ENCODE data around the gene SPATA13. TPM values are rescaled to one million over a fixed set of nuclear protein-coding genes. Genes with fewer than 3 reads are reported as not detected.

The SPATA13 gene
- total and polyA plus RNA-seq, 2 donors from 2014 or later, result 12.3 to 69.2 TPM

DNA sequence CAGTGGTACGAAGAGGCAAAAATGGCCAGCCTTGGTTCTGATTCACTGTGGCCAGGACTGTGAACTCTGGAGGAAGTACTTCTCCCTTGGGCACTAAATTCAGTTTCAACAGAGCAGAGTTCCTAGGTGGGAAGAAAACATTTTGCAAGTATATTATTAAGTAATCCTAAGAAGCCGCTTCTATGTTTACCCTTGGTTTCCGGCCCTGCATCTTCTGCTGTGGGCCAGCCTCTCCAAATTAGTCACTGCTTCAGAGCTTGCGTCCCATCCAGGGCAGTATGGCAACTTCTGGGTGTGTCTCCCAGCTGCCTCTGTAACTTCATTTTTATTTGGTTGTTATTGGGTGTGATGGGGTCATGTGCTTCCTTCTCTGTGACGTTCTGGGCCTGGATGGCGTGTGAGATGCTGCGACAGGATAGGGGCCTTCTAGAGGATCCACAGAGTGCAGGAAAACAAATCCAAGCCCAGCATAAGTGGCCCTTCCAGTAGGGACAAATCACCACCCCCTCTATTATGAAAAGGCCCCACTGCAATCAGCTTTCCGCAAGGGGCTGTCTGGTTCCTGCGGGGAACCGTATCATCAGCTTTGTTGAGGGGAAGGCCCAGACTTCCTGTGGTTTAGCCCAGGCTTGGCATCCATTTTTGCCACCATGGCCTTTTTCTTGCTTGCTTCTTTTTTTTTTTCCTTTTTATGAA is 93.8 kb downstream of the SPATA13 start:
- Histone ChIP-seq H3K4me3 (ENCODE audit: low read length in 3 of 3) (no peak overlapping the region), H3K27me3 (ENCODE audit: control insufficient read depth, insufficient read depth, low read length) (no peaks in the 10 kb centered on the region), H3K36me3 (ENCODE audit: control insufficient read depth in 2 of 3, insufficient read depth in 3 of 3, low read length in 3 of 3) (peaks cover 0 to 25% (median 16%) of the 10 kb centered on the region in 3 donors), H3K4me1 (ENCODE audit: control insufficient read depth in 2 of 3, insufficient read depth in 2 of 3, low read depth in 1 of 3, low read length in 3 of 3) (no peaks in the 10 kb centered on the region), H3K9me3 (ENCODE audit: control insufficient read depth in 2 of 3, insufficient read depth in 1 of 3, low read length in 3 of 3) (no peaks in the 10 kb centered on the region), H3K9ac (ENCODE audit: low read length in 3 of 3) (no peak overlapping the region), H3K27ac (ENCODE audit: low read depth in 2 of 2, low read length in 2 of 2) (no peak overlapping the region)
- FAIRE-seq, result no peak
- TF ChIP-seq, protein P1, sequence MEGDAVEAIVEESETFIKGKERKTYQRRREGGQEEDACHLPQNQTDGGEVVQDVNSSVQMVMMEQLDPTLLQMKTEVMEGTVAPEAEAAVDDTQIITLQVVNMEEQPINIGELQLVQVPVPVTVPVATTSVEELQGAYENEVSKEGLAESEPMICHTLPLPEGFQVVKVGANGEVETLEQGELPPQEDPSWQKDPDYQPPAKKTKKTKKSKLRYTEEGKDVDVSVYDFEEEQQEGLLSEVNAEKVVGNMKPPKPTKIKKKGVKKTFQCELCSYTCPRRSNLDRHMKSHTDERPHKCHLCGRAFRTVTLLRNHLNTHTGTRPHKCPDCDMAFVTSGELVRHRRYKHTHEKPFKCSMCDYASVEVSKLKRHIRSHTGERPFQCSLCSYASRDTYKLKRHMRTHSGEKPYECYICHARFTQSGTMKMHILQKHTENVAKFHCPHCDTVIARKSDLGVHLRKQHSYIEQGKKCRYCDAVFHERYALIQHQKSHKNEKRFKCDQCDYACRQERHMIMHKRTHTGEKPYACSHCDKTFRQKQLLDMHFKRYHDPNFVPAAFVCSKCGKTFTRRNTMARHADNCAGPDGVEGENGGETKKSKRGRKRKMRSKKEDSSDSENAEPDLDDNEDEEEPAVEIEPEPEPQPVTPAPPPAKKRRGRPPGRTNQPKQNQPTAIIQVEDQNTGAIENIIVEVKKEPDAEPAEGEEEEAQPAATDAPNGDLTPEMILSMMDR (IDR thresholded peaks at IDR 0.05; ENCODE audit: borderline replicate concordance, extremely low read depth, insufficient read depth), result no peak
- intact Hi-C loops (cut with DNase I), result no loop called here
- DNase-seq, result no peak

DNA sequence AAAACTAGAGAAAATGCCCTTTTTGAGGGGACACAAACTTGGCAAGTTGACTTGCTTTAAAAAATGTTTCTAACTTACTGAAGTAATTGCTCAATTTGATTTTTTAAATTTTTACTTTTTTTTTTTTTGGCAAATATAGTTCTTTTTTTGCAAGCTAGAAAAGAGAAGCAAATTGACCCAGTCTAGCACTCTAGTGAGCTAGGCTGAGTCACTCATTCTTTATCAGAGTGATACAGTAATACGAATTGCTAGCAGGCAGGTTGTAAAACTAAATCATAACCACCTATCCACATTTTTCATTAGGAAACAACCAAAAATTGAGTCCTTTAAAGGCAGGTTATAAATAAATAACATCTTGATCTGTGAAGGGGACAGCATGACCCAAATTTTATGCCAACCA is 97.0 kb downstream of the SPATA13 start:
- DNase-seq, result no peak
- H3K27ac ChIP-seq (ENCODE audit: low read depth in 2 of 2, low read length in 2 of 2), result no peak overlapping the region
- FAIRE-seq, result no peak
- H3K4me3 ChIP-seq (ENCODE audit: low read length in 3 of 3), result no peak overlapping the region
- H3K9ac ChIP-seq (ENCODE audit: low read length in 3 of 3), result no peak overlapping the region
- intact Hi-C loops (cut with DNase I), result no loop called here
- no peaks in the 10 kb centered on the region for H3K27me3 ChIP-seq (ENCODE audit: control insufficient read depth, insufficient read depth, low read length)
- H3K36me3 ChIP-seq (ENCODE audit: control insufficient read depth in 2 of 3, insufficient read depth in 3 of 3, low read length in 3 of 3), result peaks cover 0 to 14% (median 4%) of the 10 kb centered on the region in 3 donors
- TF ChIP-seq, protein P1 (IDR thresholded peaks at IDR 0.05; ENCODE audit: borderline replicate concordance, extremely low read depth, insufficient read depth), result no peak
- H3K4me1 ChIP-seq (ENCODE audit: control insufficient read depth in 2 of 3, insufficient read depth in 2 of 3, low read depth in 1 of 3, low read length in 3 of 3), result peaks cover 3 to 8% (median 4%) of the 10 kb centered on the region in 3 donors
- no peaks in the 10 kb centered on the region for H3K9me3 ChIP-seq (ENCODE audit: control insufficient read depth in 2 of 3, insufficient read depth in 1 of 3, low read length in 3 of 3)

GRCh38 chr13:24261566-24261965 is 101.0 kb downstream of the SPATA13 start:
- peaks cover 3 to 25% (median 22%) of the 10 kb centered on the region in 3 donors for H3K4me1 ChIP-seq (ENCODE audit: control insufficient read depth in 2 of 3, insufficient read depth in 2 of 3, low read depth in 1 of 3, low read length in 3 of 3)
- TF ChIP-seq, protein P1 (IDR thresholded peaks at IDR 0.05; ENCODE audit: borderline replicate concordance, extremely low read depth, insufficient read depth), result no peak
- no peaks in the 10 kb centered on the region for H3K27me3 ChIP-seq (ENCODE audit: control insufficient read depth, insufficient read depth, low read length)
- intact Hi-C loops (cut with DNase I), result no loop called here
- FAIRE-seq, result no peak
- DNase-seq, result peak in 2 of 5 donors; percentile 49 to 61
- no peak overlapping the region for H3K9ac ChIP-seq (ENCODE audit: low read length in 3 of 3)
- H3K4me3 ChIP-seq (ENCODE audit: low read length in 3 of 3), result no peak overlapping the region
- peaks cover 0 to 4% (median 4%) of the 10 kb centered on the region in 3 donors for H3K36me3 ChIP-seq (ENCODE audit: control insufficient read depth in 2 of 3, insufficient read depth in 3 of 3, low read length in 3 of 3)
- no peak overlapping the region for H3K27ac ChIP-seq (ENCODE audit: low read depth in 2 of 2, low read length in 2 of 2)
- no peaks in the 10 kb centered on the region for H3K9me3 ChIP-seq (ENCODE audit: control insufficient read depth in 2 of 3, insufficient read depth in 1 of 3, low read length in 3 of 3)

Measured in kidney (tissue), 14 donors.